ENCODE data around the gene ZNF397.

DNA sequence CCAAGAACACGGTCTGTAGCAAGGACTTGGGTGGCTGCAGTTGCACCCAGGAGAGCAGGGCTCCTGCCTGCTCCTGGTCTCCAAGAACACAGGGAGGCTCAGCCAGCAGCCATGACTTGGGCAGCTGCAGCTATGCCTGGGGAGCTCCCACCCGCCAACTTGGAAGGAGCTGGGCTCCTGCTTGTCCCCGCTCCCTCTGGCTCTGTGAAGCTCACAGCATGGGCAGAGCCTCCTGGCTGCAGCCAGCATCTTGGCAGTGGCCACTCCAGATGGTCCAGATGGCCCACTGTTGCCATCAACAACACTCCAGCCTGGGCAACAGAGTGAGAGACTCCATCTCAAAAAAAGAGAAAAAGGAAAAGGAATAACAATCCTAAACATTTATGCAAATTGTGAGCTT, 44.0 kb downstream of the ZNF397 start:
- no peak for TF ChIP-seq POLR2A (IDR thresholded peaks at IDR 0.05)
- TF ChIP-seq, protein P1, sequence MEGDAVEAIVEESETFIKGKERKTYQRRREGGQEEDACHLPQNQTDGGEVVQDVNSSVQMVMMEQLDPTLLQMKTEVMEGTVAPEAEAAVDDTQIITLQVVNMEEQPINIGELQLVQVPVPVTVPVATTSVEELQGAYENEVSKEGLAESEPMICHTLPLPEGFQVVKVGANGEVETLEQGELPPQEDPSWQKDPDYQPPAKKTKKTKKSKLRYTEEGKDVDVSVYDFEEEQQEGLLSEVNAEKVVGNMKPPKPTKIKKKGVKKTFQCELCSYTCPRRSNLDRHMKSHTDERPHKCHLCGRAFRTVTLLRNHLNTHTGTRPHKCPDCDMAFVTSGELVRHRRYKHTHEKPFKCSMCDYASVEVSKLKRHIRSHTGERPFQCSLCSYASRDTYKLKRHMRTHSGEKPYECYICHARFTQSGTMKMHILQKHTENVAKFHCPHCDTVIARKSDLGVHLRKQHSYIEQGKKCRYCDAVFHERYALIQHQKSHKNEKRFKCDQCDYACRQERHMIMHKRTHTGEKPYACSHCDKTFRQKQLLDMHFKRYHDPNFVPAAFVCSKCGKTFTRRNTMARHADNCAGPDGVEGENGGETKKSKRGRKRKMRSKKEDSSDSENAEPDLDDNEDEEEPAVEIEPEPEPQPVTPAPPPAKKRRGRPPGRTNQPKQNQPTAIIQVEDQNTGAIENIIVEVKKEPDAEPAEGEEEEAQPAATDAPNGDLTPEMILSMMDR (IDR thresholded peaks at IDR 0.05), result no peak
